BLaER1 treated with 17β-estradiol and CSF1 and Interleukin-3, amounts not matched to agents 10 nM and 100 nM (cell line): Measurements from ENCODE around the gene IGF2BP3.

Experiments
- H3K27ac ChIP-seq, 11 experiments: shearing (Covaris generic); formaldehyde crosslinking; 2 replicates each; pipeline ENCODE4 v1.8.1; 2022
- H3K27me3 ChIP-seq, 11 experiments: shearing (Covaris generic); formaldehyde crosslinking; 2 replicates each; pipeline ENCODE4 v1.8.1; 2022
- H3K36me3 ChIP-seq, 11 experiments: shearing (Covaris generic); formaldehyde crosslinking; 2 replicates each; pipeline ENCODE4 v1.8.1; 2022
- H3K4me1 ChIP-seq, 10 experiments: shearing (Covaris generic); formaldehyde crosslinking; 2 replicates each; pipeline ENCODE4 v1.8.1; 2022
- H3K4me2 ChIP-seq, 11 experiments: shearing (Covaris generic); formaldehyde crosslinking; 2 replicates each; pipeline ENCODE4 v1.8.1; 2022
- H3K4me3 ChIP-seq, 10 experiments: shearing (Covaris generic); formaldehyde crosslinking; 2 replicates each; pipeline ENCODE4 v1.8.1; 2022
- H3K9ac ChIP-seq, 11 experiments: shearing (Covaris generic); formaldehyde crosslinking; 2 replicates each; pipeline ENCODE4 v1.8.1; 2022
- H3K9me3 ChIP-seq, 11 experiments: shearing (Covaris generic); formaldehyde crosslinking; replicated peaks in 1 of 11; 2 replicates each; pipeline ENCODE4 v1.8.1; 2022
- H4K20me1 ChIP-seq, 11 experiments: shearing (Covaris generic); formaldehyde crosslinking; 2 replicates each; pipeline ENCODE4 v1.8.1; 2022
- Cebpa-rat ChIP-seq, 11 experiments: shearing (Covaris generic); IDR thresholded peaks; 2 replicates each; pipeline ENCODE4 v1.8.1; 2022

IGF2BP3 gene

GRCh38 chr7:23337374-23337773, 132.9 kb downstream of the IGF2BP3 start:
- Histone ChIP-seq H3K9ac (no peak overlapping the region), H3K9me3 (peaks cover 9 to 18% (median 15%) of the 10 kb centered on the region in 11 experiments; a peak in 20 of 22 replicates), H4K20me1 (no peaks in the 10 kb centered on the region), H3K4me2 (no peak overlapping the region), H3K27me3 (no peaks in the 10 kb centered on the region), H3K27ac (no peak overlapping the region), H3K36me3 (no peaks in the 10 kb centered on the region), H3K4me1 (peaks cover 0 to 18% (median 12%) of the 10 kb centered on the region in 10 experiments; a peak in 15 of 20 replicates), H3K4me3 (no peak overlapping the region)
- TF ChIP-seq Cebpa-rat (IDR thresholded peaks at IDR 0.05) = no peak

GRCh38 chr7:23336799-23337283, 133.4 kb downstream of the IGF2BP3 start:
- H3K4me1 ChIP-seq = peaks cover 0 to 13% (median 7%) of the 10 kb centered on the region in 10 experiments; a peak in 15 of 20 replicates
- no peak for TF ChIP-seq Cebpa-rat (IDR thresholded peaks at IDR 0.05)

GRCh38 chr7:23336086-23336485, 134.2 kb downstream of the IGF2BP3 start:
- Histone ChIP-seq H3K4me2 (no peak overlapping the region), H3K4me3 (no peak overlapping the region), H3K36me3 (no peaks in the 10 kb centered on the region), H3K9ac (no peak overlapping the region), H3K27me3 (no peaks in the 10 kb centered on the region), H3K4me1 (peaks cover 0 to 6% (median 2%) of the 10 kb centered on the region in 10 experiments; a peak in 9 of 20 replicates), H3K9me3 (peaks cover 9 to 18% (median 15%) of the 10 kb centered on the region in 11 experiments; a peak in 20 of 22 replicates), H3K27ac (no peak overlapping the region), H4K20me1 (no peaks in the 10 kb centered on the region)
- TF ChIP-seq Cebpa-rat (IDR thresholded peaks at IDR 0.05) = no peak

More at GRCh38 chr7:23336799-23337283, 133.4 kb downstream of the IGF2BP3 start:
- Histone ChIP-seq H3K4me3 (no peak overlapping the region), H3K9me3 (peaks cover 9 to 18% (median 15%) of the 10 kb centered on the region in 11 experiments; a peak in 20 of 22 replicates), H4K20me1 (no peaks in the 10 kb centered on the region), H3K36me3 (no peaks in the 10 kb centered on the region), H3K4me2 (no peak overlapping the region), H3K27ac (no peak overlapping the region), H3K9ac (no peak overlapping the region), H3K27me3 (no peaks in the 10 kb centered on the region)

GRCh38 chr7:23335621-23336020, 134.7 kb downstream of the IGF2BP3 start:
- Histone ChIP-seq H4K20me1 (no peaks in the 10 kb centered on the region), H3K36me3 (no peaks in the 10 kb centered on the region), H3K4me2 (no peak overlapping the region), H3K27ac (no peak overlapping the region), H3K4me3 (no peak overlapping the region), H3K27me3 (no peaks in the 10 kb centered on the region), H3K4me1 (peaks cover 0 to under 1% (median 0%) of the 10 kb centered on the region in 10 experiments; a peak in 1 of 20 replicates), H3K9me3 (peaks cover 9 to 18% (median 15%) of the 10 kb centered on the region in 11 experiments; a peak in 20 of 22 replicates), H3K9ac (no peak overlapping the region)
- TF ChIP-seq Cebpa-rat (IDR thresholded peaks at IDR 0.05) = no peak

GRCh38 chr7:23335136-23335535, 135.2 kb downstream of the IGF2BP3 start:
- H3K4me1 ChIP-seq = no peaks in the 10 kb centered on the region
- H3K36me3 ChIP-seq = no peaks in the 10 kb centered on the region
- no peak for TF ChIP-seq Cebpa-rat (IDR thresholded peaks at IDR 0.05)
- no peak overlapping the region for H3K9ac ChIP-seq
- no peaks in the 10 kb centered on the region for H3K27me3 ChIP-seq
- H3K4me3 ChIP-seq = no peak overlapping the region
- H3K9me3 ChIP-seq = peaks cover 9 to 18% (median 15%) of the 10 kb centered on the region in 11 experiments; a peak in 20 of 22 replicates
- no peak overlapping the region for H3K27ac ChIP-seq
- no peak overlapping the region for H3K4me2 ChIP-seq
- no peaks in the 10 kb centered on the region for H4K20me1 ChIP-seq

- TF ChIP-seq Cebpa-rat (IDR thresholded peaks at IDR 0.05) = no peak
- Histone ChIP-seq H3K4me2 (no peak overlapping the region), H3K9ac (no peak overlapping the region), H3K27me3 (no peaks in the 10 kb centered on the region), H3K9me3 (peaks cover 9 to 18% (median 15%) of the 10 kb centered on the region in 11 experiments; a peak in 20 of 22 replicates), H3K4me1 (no peaks in the 10 kb centered on the region), H3K4me3 (no peak overlapping the region), H4K20me1 (no peaks in the 10 kb centered on the region), H3K27ac (no peak overlapping the region), H3K36me3 (no peaks in the 10 kb centered on the region)
Observed at GRCh38 chr7:23334482-23335056, 135.7 kb downstream of the IGF2BP3 start.

GRCh38 chr7:23333671-23334246, 136.5 kb downstream of the IGF2BP3 start:
- H3K4me2 ChIP-seq = no peak overlapping the region
- H3K9ac ChIP-seq = no peak overlapping the region
- peaks cover 9 to 18% (median 15%) of the 10 kb centered on the region in 11 experiments; a peak in 20 of 22 replicates for H3K9me3 ChIP-seq
- H3K4me1 ChIP-seq = no peaks in the 10 kb centered on the region
- no peaks in the 10 kb centered on the region for H3K36me3 ChIP-seq
- no peaks in the 10 kb centered on the region for H3K27me3 ChIP-seq
- no peak overlapping the region for H3K27ac ChIP-seq
- H3K4me3 ChIP-seq = no peak overlapping the region
- no peak for TF ChIP-seq Cebpa-rat (IDR thresholded peaks at IDR 0.05)
- no peaks in the 10 kb centered on the region for H4K20me1 ChIP-seq

GRCh38 chr7:23332910-23333612, 137.2 kb downstream of the IGF2BP3 start:
- Histone ChIP-seq H3K4me1 (no peaks in the 10 kb centered on the region), H3K4me2 (no peak overlapping the region), H3K9me3 (peaks cover 9 to 18% (median 15%) of the 10 kb centered on the region in 11 experiments; a peak in 20 of 22 replicates), H3K9ac (no peak overlapping the region), H4K20me1 (no peaks in the 10 kb centered on the region), H3K36me3 (no peaks in the 10 kb centered on the region), H3K4me3 (no peak overlapping the region), H3K27ac (no peak overlapping the region), H3K27me3 (no peaks in the 10 kb centered on the region)
- TF ChIP-seq Cebpa-rat (IDR thresholded peaks at IDR 0.05) = no peak

- no peak overlapping the region for H3K4me2 ChIP-seq
- peaks cover 2 to 10% (median 8%) of the 10 kb centered on the region in 11 experiments; a peak in 20 of 22 replicates for H3K9me3 ChIP-seq
- H3K27me3 ChIP-seq = no peaks in the 10 kb centered on the region
- no peak overlapping the region for H3K4me3 ChIP-seq
- H3K27ac ChIP-seq = no peak overlapping the region
- no peaks in the 10 kb centered on the region for H3K36me3 ChIP-seq
- no peak overlapping the region for H3K9ac ChIP-seq
- H3K4me1 ChIP-seq = no peaks in the 10 kb centered on the region
- no peaks in the 10 kb centered on the region for H4K20me1 ChIP-seq
- TF ChIP-seq Cebpa-rat (IDR thresholded peaks at IDR 0.05) = no peak
Observed at GRCh38 chr7:23332193-23332592, 138.1 kb downstream of the IGF2BP3 start.
